B cell (primary cell): Measurements from ENCODE around the gene MORC2. TPM values are rescaled to one million over a fixed set of nuclear protein-coding genes. Genes with fewer than 3 reads are reported as not detected.

Experiments
- ATAC-seq: fragments of 200-7000 bp; cut with Tn5 transposase; one replicate; pipeline ENCODE4 v1.10.0; 2021; ENCODE audit warnings: low read depth, mild to moderate bottlenecking, moderate number of reproducible peaks, moderate library complexity
- CTCF ChIA-PET: fragments of 350-600 bp; sonication (Branson Sonifier 250); formaldehyde crosslinking; loops from one replicate; lab custom pipeline; 2021; ENCODE audit warnings: antibody characterized with exemption, inconsistent platforms; lab: Charles Lee
- POLR2A ChIA-PET: fragments of 350-600 bp; sonication (Branson Sonifier 250); formaldehyde crosslinking; loops from one replicate; lab custom pipeline; 2021; ENCODE audit warnings: antibody characterized with exemption; lab: Charles Lee
- DNase-seq: peaks from one replicate; pipeline ENCODE4 v3.0.0; 2013
- H2AFZ ChIP-seq: 2 replicates; pipeline ENCODE4 v1.6.1; 2012; ENCODE audit warnings: mild to moderate bottlenecking, low read depth, low read length; ENCODE audit not compliant: insufficient read depth, poor library complexity, severe bottlenecking
- H3K27ac ChIP-seq, 2 donors: 1 replicate in 1 of 2; 2 replicates in 1 of 2; pipeline ENCODE4 v1.5.1; 2012 to 2013; ENCODE audit warnings: low read length in 2 of 2, mild to moderate bottlenecking in 2 of 2, moderate library complexity in 1 of 2
- H3K27me3 ChIP-seq, 4 experiments: fragments of 200-600 bp in 1 of 4; sonication (generic) in 1 of 4; replicated peaks in 1 of 4; 1 replicate in 2 of 4; 2 replicates in 2 of 4; pipeline versions ENCODE4 v1.6.1 to v1.7.0; 2013 to 2016; ENCODE audit warnings: low read length in 3 of 4, mild to moderate bottlenecking in 2 of 4, mixed read lengths in 1 of 4, moderate library complexity in 1 of 4; ENCODE audit not compliant: insufficient read depth in 4 of 4, control insufficient read depth in 3 of 4; ENCODE audit errors: control extremely low read depth in 1 of 4
- H3K36me3 ChIP-seq, 2 experiments: replicated peaks in 1 of 2; 1 replicate in 1 of 2; 2 replicates in 1 of 2; pipeline versions ENCODE4 v1.6.1 to v1.7.1; 2013; ENCODE audit warnings: low read length in 1 of 2; ENCODE audit not compliant: insufficient read depth in 2 of 2, control insufficient read depth in 1 of 2; ENCODE audit errors: control extremely low read depth in 1 of 2, extremely low read depth in 1 of 2
- H3K4me1 ChIP-seq, 2 donors: fragments of 200-600 bp in 1 of 2; sonication (generic) in 1 of 2; 1 replicate in 1 of 2; 2 replicates in 1 of 2; pipeline versions ENCODE4 v1.5.1 to v1.6.1; 2013 to 2017; ENCODE audit warnings: low read length in 2 of 2; ENCODE audit not compliant: control insufficient read depth in 2 of 2, insufficient read depth in 2 of 2
- H3K4me2 ChIP-seq: replicated peaks from 2 replicates; pipeline ENCODE3; 2012; ENCODE audit warnings: mild to moderate bottlenecking, low read depth, low read length; ENCODE audit not compliant: poor library complexity, severe bottlenecking
- H3K4me3 ChIP-seq, 5 experiments: fragments of 200-600 bp in 1 of 5; sonication (generic) in 1 of 5; 1 replicate in 3 of 5; 2 replicates in 2 of 5; pipeline versions ENCODE4 v1.5.1 to v1.7.0; 2011 to 2016; ENCODE audit warnings: low read length in 4 of 5, mild to moderate bottlenecking in 4 of 5, low read depth in 2 of 5, control low read depth in 1 of 5, moderate library complexity in 1 of 5; ENCODE audit not compliant: insufficient read depth in 1 of 5; ENCODE audit errors: control extremely low read depth in 1 of 5, extremely low read depth in 1 of 5
- H3K79me2 ChIP-seq: fragments of 200-600 bp; sonication (generic); one replicate; pipeline ENCODE4 v1.6.0; 2016; ENCODE audit warnings: low read length; ENCODE audit not compliant: control insufficient read depth, insufficient read depth
- H3K9ac ChIP-seq: fragments of 200-600 bp; sonication (generic); 2 replicates; pipeline ENCODE4 v1.6.1; 2017; ENCODE audit warnings: mild to moderate bottlenecking, low read length, moderate library complexity
- H3K9me3 ChIP-seq, 3 donors: one replicate each; pipeline versions ENCODE4 v1.6.1 to v1.7.1; 2013; ENCODE audit warnings: low read length in 2 of 3; ENCODE audit not compliant: control insufficient read depth in 2 of 3, insufficient read depth in 1 of 3; ENCODE audit errors: control extremely low read depth in 1 of 3
- H4K20me1 ChIP-seq: 2 replicates; pipeline ENCODE4 v1.6.0; 2012; ENCODE audit warnings: mild to moderate bottlenecking, low read length; ENCODE audit not compliant: insufficient read depth, control insufficient read depth, poor library complexity, severe bottlenecking
- H3K27ac Mint-ChIP-seq: one replicate; pipeline ENCODE4 v1.8.0; 2021; ENCODE audit warnings: mixed read lengths
- H3K27me3 Mint-ChIP-seq: one replicate; pipeline ENCODE4 v1.8.0; 2021; ENCODE audit warnings: mixed read lengths
- H3K4me1 Mint-ChIP-seq: one replicate; pipeline ENCODE4 v1.8.0; 2021; ENCODE audit warnings: mixed read lengths
- H3K4me3 Mint-ChIP-seq: one replicate; pipeline ENCODE4 v1.8.0; 2021; ENCODE audit warnings: mixed read lengths
- H3K9me3 Mint-ChIP-seq: one replicate; pipeline ENCODE4 v1.8.0; 2022; ENCODE audit warnings: mixed read lengths; ENCODE audit not compliant: insufficient read depth
- EZH2 ChIP-seq: IDR thresholded peaks from 2 replicates; pipeline ENCODE4 v1.6.1; 2012; ENCODE audit warnings: borderline replicate concordance, low read depth, mild to moderate bottlenecking, moderate library complexity, low read length; ENCODE audit not compliant: insufficient read depth, poor library complexity, severe bottlenecking
- WGBS: methylation state at CpG from one replicate; pipeline ENCODE4 v1.1.5; 2013; ENCODE audit warnings: missing lambda C conversion rate; ENCODE audit not compliant: insufficient coverage; 5-methylcytosine and 5-hydroxymethylcytosine counted together
- intact Hi-C: fragments of 100-400 bp; cut with micrococcal nuclease; formaldehyde crosslinking; loops from one replicate; pipeline ENCODE4 v1.10.0; 2022
- polyA plus RNA-seq: library from polyadenylated mRNA; depleted of rRNA; stranded (reverse); fragments of >200 nt; gene quantifications from 2 replicates; pipeline ENCODE4 v1.2.3, GENCODE V29; 2012
- total RNA-seq, 2 donors: library from RNA; stranded (reverse); fragments of 120-200 nt in 1 of 2; gene quantifications; 1 replicate in 1 of 2; 2 replicates in 1 of 2; pipeline versions ENCODE4 v1.2.3 to v1.2.4, GENCODE V29; 2013 to 2022
- TF ChIP-seq, protein P1 (sequence below): fragments of 200-600 bp; IDR thresholded peaks from one replicate; pipeline ENCODE4 v1.8.0; 2022; ENCODE audit warnings: antibody characterized with exemption, mild to moderate bottlenecking

The MORC2 gene
- total and polyA plus RNA-seq, 2 donors (not counting 1 experiment from before 2014, with no cell fraction given): 10.1 to 25.0 TPM

DNA sequence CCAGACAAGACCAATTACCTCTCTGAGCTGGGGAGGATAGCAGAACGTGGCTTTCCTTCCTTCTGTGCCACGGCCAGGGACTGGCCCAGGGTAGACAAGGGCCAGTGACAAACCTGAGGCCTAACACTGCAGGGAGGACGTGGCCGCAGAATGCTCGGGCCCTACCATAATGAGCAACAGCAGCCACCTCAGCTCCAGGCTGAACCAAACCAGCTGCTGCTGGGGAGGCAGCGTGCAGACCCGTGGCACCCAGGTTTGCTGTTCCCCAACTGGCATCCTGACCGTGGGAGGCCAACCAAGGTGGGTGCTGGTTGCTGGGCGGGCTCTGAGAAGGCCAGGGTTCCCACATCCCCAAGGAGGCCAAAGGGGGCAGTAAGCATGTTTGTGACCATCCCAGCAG, 83.0 kb downstream of the MORC2 start:
- ChIA-PET CTCF (interaction anchor here (1.2 kb wide), 1 partner anchor 251 kb away, joined by 3 read pairs; no protein-coding TSS in a partner anchor), POLR2A (no interaction called here)
- Histone ChIP-seq H3K9ac (no peak overlapping the region), H2AFZ (no peak overlapping the region), H3K9me3 (no peaks in the 10 kb centered on the region), H4K20me1 (peaks cover 3% of the 10 kb centered on the region), H3K27ac (no peak overlapping the region), H3K4me3 (no peak overlapping the region), H3K4me2 (no peak overlapping the region), H3K79me2 (no peaks in the 10 kb centered on the region), H3K4me1 (no peaks in the 10 kb centered on the region), H3K27me3 (no peaks in the 10 kb centered on the region), H3K36me3 (no peaks in the 10 kb centered on the region)
- DNase-seq (no peak), ATAC-seq (no peak)
- H3K27me3 Mint-ChIP-seq: no peaks in the 10 kb centered on the region
- 77% methylated on average over 9 of the region's 9 CpGs for WGBS
- H3K27ac Mint-ChIP-seq: no peak overlapping the region
- no peaks in the 10 kb centered on the region for H3K9me3 Mint-ChIP-seq
- TF ChIP-seq, protein P1, sequence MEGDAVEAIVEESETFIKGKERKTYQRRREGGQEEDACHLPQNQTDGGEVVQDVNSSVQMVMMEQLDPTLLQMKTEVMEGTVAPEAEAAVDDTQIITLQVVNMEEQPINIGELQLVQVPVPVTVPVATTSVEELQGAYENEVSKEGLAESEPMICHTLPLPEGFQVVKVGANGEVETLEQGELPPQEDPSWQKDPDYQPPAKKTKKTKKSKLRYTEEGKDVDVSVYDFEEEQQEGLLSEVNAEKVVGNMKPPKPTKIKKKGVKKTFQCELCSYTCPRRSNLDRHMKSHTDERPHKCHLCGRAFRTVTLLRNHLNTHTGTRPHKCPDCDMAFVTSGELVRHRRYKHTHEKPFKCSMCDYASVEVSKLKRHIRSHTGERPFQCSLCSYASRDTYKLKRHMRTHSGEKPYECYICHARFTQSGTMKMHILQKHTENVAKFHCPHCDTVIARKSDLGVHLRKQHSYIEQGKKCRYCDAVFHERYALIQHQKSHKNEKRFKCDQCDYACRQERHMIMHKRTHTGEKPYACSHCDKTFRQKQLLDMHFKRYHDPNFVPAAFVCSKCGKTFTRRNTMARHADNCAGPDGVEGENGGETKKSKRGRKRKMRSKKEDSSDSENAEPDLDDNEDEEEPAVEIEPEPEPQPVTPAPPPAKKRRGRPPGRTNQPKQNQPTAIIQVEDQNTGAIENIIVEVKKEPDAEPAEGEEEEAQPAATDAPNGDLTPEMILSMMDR: no peak
- no peak for TF ChIP-seq EZH2
- intact Hi-C loops: no loop called here
- H3K4me3 Mint-ChIP-seq: no peak overlapping the region
- H3K4me1 Mint-ChIP-seq: no peaks in the 10 kb centered on the region

DNA sequence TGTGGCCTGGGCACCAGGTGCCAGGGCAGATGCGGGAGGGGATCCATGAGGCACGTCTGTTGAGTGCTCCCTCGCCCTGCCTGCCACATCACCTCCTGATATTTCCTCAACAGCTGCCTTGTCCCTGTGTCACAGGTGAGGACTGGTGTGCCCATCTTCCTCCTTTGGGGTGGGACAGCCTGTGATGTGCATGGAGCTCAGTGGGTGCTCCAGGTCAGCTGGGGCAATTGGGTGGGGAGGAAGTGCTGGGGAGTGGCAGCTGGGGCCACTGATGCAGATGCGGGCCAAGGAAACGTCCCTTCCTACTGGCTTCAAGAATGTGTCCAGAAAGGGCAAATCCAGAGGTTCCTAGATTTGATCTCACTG, 83.6 kb downstream of the MORC2 start:
- WGBS: 89% methylated on average over 2 of the region's 5 CpGs
- H3K4me2 ChIP-seq: no peak overlapping the region
- H3K27me3 ChIP-seq: no peaks in the 10 kb centered on the region
- H3K27ac ChIP-seq: no peak overlapping the region
- Mint-ChIP-seq H3K4me1 (no peaks in the 10 kb centered on the region), H3K27ac (no peak overlapping the region), H3K4me3 (no peak overlapping the region), H3K27me3 (no peaks in the 10 kb centered on the region), H3K9me3 (no peaks in the 10 kb centered on the region)
- POLR2A ChIA-PET: no interaction called here
- intact Hi-C loops: no loop called here
- no peak overlapping the region for H2AFZ ChIP-seq
- no peak for ATAC-seq
- H4K20me1 ChIP-seq: no peaks in the 10 kb centered on the region
- CTCF ChIA-PET: interaction anchor here (1.2 kb wide), 1 partner anchor 250 kb away, joined by 3 read pairs; no protein-coding TSS in a partner anchor
- H3K9me3 ChIP-seq: no peaks in the 10 kb centered on the region
- no peaks in the 10 kb centered on the region for H3K36me3 ChIP-seq
- no peaks in the 10 kb centered on the region for H3K4me1 ChIP-seq
- no peak for DNase-seq
- no peak for TF ChIP-seq EZH2
- TF ChIP-seq, protein P1: no peak
- H3K79me2 ChIP-seq: no peaks in the 10 kb centered on the region
- H3K4me3 ChIP-seq: no peak overlapping the region
- H3K9ac ChIP-seq: no peak overlapping the region
